Transverse colon (tissue), 4 donors: ENCODE data around the gene EHD3. TPM values are rescaled to one million over a fixed set of nuclear protein-coding genes. Genes with fewer than 3 reads are reported as not detected.

Experiments
- DNase-seq: peaks from one replicate; pipeline ENCODE4 v3.0.0-alpha.2; 2019
- H3K27ac ChIP-seq, 4 donors: fragments of 200-600 bp; sonication (generic); 2 replicates each; pipeline ENCODE4 v1.5.1; 2016 to 2018; ENCODE audit warnings: inconsistent platforms in 4 of 4
- H3K27me3 ChIP-seq: fragments of 200-600 bp; sonication (generic); 2 replicates; pipeline ENCODE4 v1.5.1; 2017; ENCODE audit warnings: inconsistent platforms
- H3K36me3 ChIP-seq, 4 donors: fragments of 200-600 bp; sonication (generic); 2 replicates each; pipeline ENCODE4 v1.5.1; 2017 to 2019; ENCODE audit warnings: inconsistent platforms in 4 of 4
- H3K4me1 ChIP-seq, 4 donors: fragments of 200-600 bp; sonication (generic); 2 replicates each; pipeline ENCODE4 v1.5.1; 2017 to 2020; ENCODE audit warnings: inconsistent platforms in 4 of 4
- H3K4me3 ChIP-seq, 4 donors: fragments of 200-600 bp; sonication (generic); 1 replicate in 1 of 4; 2 replicates in 3 of 4; pipeline versions ENCODE4 v1.5.1 to v1.6.1; 2017 to 2019; ENCODE audit warnings: inconsistent platforms in 4 of 4
- H3K9me3 ChIP-seq, 2 donors: fragments of 200-600 bp; sonication (generic); 2 replicates each; pipeline ENCODE4 v1.5.1; 2017 to 2019; ENCODE audit warnings: inconsistent platforms in 2 of 2
- CTCF ChIP-seq, 5 experiments: fragments of 200-600 bp in 3 of 5; fragments of 450-650 bp in 2 of 5; sonication (generic) in 3 of 5; IDR thresholded peaks; 1 replicate in 2 of 5; 2 replicates in 3 of 5; pipeline ENCODE4 v1.5.1; 2016 to 2017; ENCODE audit warnings: antibody characterized with exemption in 5 of 5, inconsistent platforms in 3 of 5, mild to moderate bottlenecking in 2 of 5, moderate library complexity in 1 of 5
- EP300 ChIP-seq: sonication (generic); formaldehyde crosslinking; IDR thresholded peaks from one replicate; pipeline ENCODE4 v1.6.1; 2017; ENCODE audit warnings: antibody characterized with exemption, low read depth
- POLR2A ChIP-seq: fragments of 450-650 bp; IDR thresholded peaks from one replicate; pipeline ENCODE4 v1.6.1; 2016; ENCODE audit warnings: antibody characterized with exemption, mild to moderate bottlenecking, moderate library complexity
- POLR2AphosphoS5 ChIP-seq, 3 donors: sonication (generic); formaldehyde crosslinking; IDR thresholded peaks; one replicate each; pipeline ENCODE4 v1.6.1; 2016; ENCODE audit warnings: antibody characterized with exemption in 3 of 3
- WGBS, 2 donors: methylation state at CpG; one replicate each; pipeline ENCODE4 v1.1.5; 2018; ENCODE audit warnings: low coverage in 1 of 2; 5-methylcytosine and 5-hydroxymethylcytosine counted together
- in situ Hi-C, 4 donors: fragments of 200-750 bp; cut with MboI; loops; one replicate each; pipeline versions ENCODE4 v1.15.0 to v1.15.1; 2017; ENCODE audit warnings: low sequenced_read_pairs in 3 of 4, low pct_ligation_motif_present in 1 of 4, low pct_unique_long_range_greater_than_20kb in 1 of 4
- intact Hi-C: fragments of 100-400 bp; cut with DNase I; formaldehyde crosslinking; loops from one replicate; pipeline ENCODE4 v1.15.1; 2023; ENCODE audit warnings: low total_unique reads
- total RNA-seq, 4 donors: library from RNA; depleted of rRNA; stranded (reverse); fragments of >200 nt; gene quantifications; one replicate each; pipeline ENCODE4 v1.1.0, GENCODE V29; 2016

Gene EHD3
- total RNA-seq, 4 donors from 2014 or later, result 1.2 to 10.1 (median 3.6) TPM

GRCh38 chr2:31204783-31205182 is 29.2 kb upstream of the EHD3 start:
- no peaks in the 10 kb centered on the region for H3K36me3 ChIP-seq
- in situ Hi-C loops, result no loop called here
- H3K27me3 ChIP-seq, result no peaks in the 10 kb centered on the region
- no peak overlapping the region for H3K27ac ChIP-seq
- no peaks in the 10 kb centered on the region for H3K4me1 ChIP-seq
- no peak for DNase-seq
- intact Hi-C loops, result no loop called here
- no peaks in the 10 kb centered on the region for H3K9me3 ChIP-seq
- TF ChIP-seq POLR2AphosphoS5 (IDR thresholded peaks at IDR 0.05), result no peak
- TF ChIP-seq EP300, result no peak
- TF ChIP-seq POLR2A, result no peak
- no peak for TF ChIP-seq CTCF (IDR thresholded peaks at IDR 0.05)
- no peak overlapping the region for H3K4me3 ChIP-seq
- WGBS, 2 donors, result 80 to 86% methylated on average over 3 to 6 of the region's 6 CpGs

- WGBS, 2 donors, result 88% methylated on average over 9 of the region's 9 CpGs; no CpG with 5 or more reads in 1 of the 2 donors
- no peak overlapping the region for H3K27ac ChIP-seq
- no peak for TF ChIP-seq EP300
- no peak for TF ChIP-seq POLR2A
- TF ChIP-seq POLR2AphosphoS5 (IDR thresholded peaks at IDR 0.05), result no peak
- TF ChIP-seq CTCF (IDR thresholded peaks at IDR 0.05), result no peak
- H3K4me1 ChIP-seq, result no peaks in the 10 kb centered on the region
- no peaks in the 10 kb centered on the region for H3K36me3 ChIP-seq
- DNase-seq, result no peak
- intact Hi-C loops (no loop called here), in situ Hi-C loops (no loop called here)
- no peaks in the 10 kb centered on the region for H3K27me3 ChIP-seq
- no peak overlapping the region for H3K4me3 ChIP-seq
- H3K9me3 ChIP-seq, result no peaks in the 10 kb centered on the region
Observed at GRCh38 chr2:31205186-31205585, 28.8 kb upstream of the EHD3 start.

GRCh38 chr2:31205613-31206012 is 28.3 kb upstream of the EHD3 start:
- intact Hi-C loops, result no loop called here
- no peaks in the 10 kb centered on the region for H3K36me3 ChIP-seq
- no peaks in the 10 kb centered on the region for H3K4me1 ChIP-seq
- TF ChIP-seq CTCF (IDR thresholded peaks at IDR 0.05), result no peak
- no peak for TF ChIP-seq EP300
- no peak for TF ChIP-seq POLR2AphosphoS5 (IDR thresholded peaks at IDR 0.05)
- TF ChIP-seq POLR2A, result no peak
- no peaks in the 10 kb centered on the region for H3K9me3 ChIP-seq
- in situ Hi-C loops, result no loop called here
- H3K4me3 ChIP-seq, result no peak overlapping the region
- H3K27me3 ChIP-seq, result no peaks in the 10 kb centered on the region
- no peak for DNase-seq
- no peak overlapping the region for H3K27ac ChIP-seq
- WGBS, 2 donors, result 74 to 83% methylated on average over 1 to 3 of the region's 3 CpGs

GRCh38 chr2:31207790-31208189 is 26.2 kb upstream of the EHD3 start:
- TF ChIP-seq EP300, result no peak
- no peak for TF ChIP-seq CTCF (IDR thresholded peaks at IDR 0.05)
- no peak for TF ChIP-seq POLR2AphosphoS5 (IDR thresholded peaks at IDR 0.05)
- no peak for TF ChIP-seq POLR2A
- WGBS, 2 donors, result 26 to 70% methylated on average over 2 of the region's 2 CpGs
- no peaks in the 10 kb centered on the region for H3K36me3 ChIP-seq
- H3K9me3 ChIP-seq, result no peaks in the 10 kb centered on the region
- intact Hi-C loops, result no loop called here
- no peaks in the 10 kb centered on the region for H3K27me3 ChIP-seq
- no peak overlapping the region for H3K4me3 ChIP-seq
- in situ Hi-C loops, result no loop called here
- no peaks in the 10 kb centered on the region for H3K4me1 ChIP-seq
- no peak for DNase-seq
- no peak overlapping the region for H3K27ac ChIP-seq
